OCI-LY7 (cell line): Measurements from ENCODE around the gene SASH1. TPM values are rescaled to one million over a fixed set of nuclear protein-coding genes. Genes with fewer than 3 reads are reported as not detected.

ENCODE experiments used
- BruUV-seq: library from RNA; stranded (reverse); fragments of 400-500 nt; replicated peaks from 2 replicates; lab custom pipeline; 2021; lab: Mats Ljungman, UMichigan
- CTCF ChIA-PET: fragments of 300-600 bp; sonication (Branson Sonifier 250); formaldehyde crosslinking; loops from one replicate; lab custom pipeline; 2022; ENCODE audit warnings: antibody characterized with exemption; ENCODE audit not compliant: unreplicated experiment; lab: Charles Lee
- POLR2A ChIA-PET: fragments of 300-600 bp; sonication (Branson Sonifier 250); formaldehyde crosslinking; loops from one replicate; lab custom pipeline; 2022; ENCODE audit warnings: antibody characterized with exemption; lab: Charles Lee
- DNase-seq: peaks from one replicate; pipeline ENCODE4 v3.0.0-alpha.2; 2015; ENCODE audit warnings: low spot score
- H2AFZ ChIP-seq: fragments of 200-600 bp; sonication (generic), shearing (Covaris generic); 2 replicates; pipeline ENCODE4 v1.6.1; 2014; ENCODE audit warnings: mild to moderate bottlenecking, antibody characterized with exemption, low read length, moderate library complexity
- H3K27ac ChIP-seq: fragments of 200-600 bp; sonication (generic); 2 replicates; pipeline ENCODE4 v1.5.1; 2014; ENCODE audit warnings: mixed run types, low read depth, mild to moderate bottlenecking, moderate library complexity, low read length, inconsistent platforms; ENCODE audit not compliant: poor library complexity, severe bottlenecking
- H3K36me3 ChIP-seq: fragments of 200-600 bp; sonication (generic); 2 replicates; pipeline ENCODE4 v1.6.1; 2014; ENCODE audit warnings: mild to moderate bottlenecking, antibody characterized with exemption, low read length, moderate library complexity, mixed read lengths; ENCODE audit not compliant: insufficient read depth
- H3K4me1 ChIP-seq: fragments of 200-600 bp; sonication (generic); 2 replicates; pipeline ENCODE4 v1.5.1; 2014; ENCODE audit warnings: mild to moderate bottlenecking, low read length; ENCODE audit not compliant: insufficient read depth, poor library complexity, severe bottlenecking
- H3K4me2 ChIP-seq: fragments of 200-600 bp; sonication (generic); 2 replicates; pipeline ENCODE4 v1.6.1; 2014; ENCODE audit warnings: mild to moderate bottlenecking, low read length
- H3K4me3 ChIP-seq: fragments of 200-600 bp; sonication (generic); 2 replicates; pipeline ENCODE4 v1.5.1; 2014; ENCODE audit warnings: mild to moderate bottlenecking, low read depth, low read length; ENCODE audit not compliant: poor library complexity, severe bottlenecking
- H3K79me2 ChIP-seq: fragments of 200-600 bp; sonication (generic); 2 replicates; pipeline ENCODE4 v1.6.1; 2016; ENCODE audit warnings: low read depth, mild to moderate bottlenecking, low read length, moderate library complexity, mixed read lengths; ENCODE audit not compliant: insufficient read depth
- H3K9me2 ChIP-seq: fragments of 200-600 bp; sonication (generic); 2 replicates; pipeline ENCODE4 v1.6.1; 2016; ENCODE audit warnings: mild to moderate bottlenecking, low read length, mixed read lengths; ENCODE audit not compliant: insufficient read depth
- H3K9me3 ChIP-seq: fragments of 200-600 bp; sonication (generic); 2 replicates; pipeline ENCODE4 v1.6.1; 2014; ENCODE audit warnings: mild to moderate bottlenecking, mixed run types, low read length, mixed read lengths
- H4K20me1 ChIP-seq: fragments of 200-600 bp; sonication (generic); 2 replicates; pipeline ENCODE4 v1.6.1; 2014; ENCODE audit warnings: mild to moderate bottlenecking, antibody characterized with exemption, low read length, moderate library complexity, mixed read lengths; ENCODE audit not compliant: insufficient read depth
- CTCF ChIP-seq: fragments of 200-600 bp; sonication (generic); conservative IDR thresholded peaks from 2 replicates; pipeline ENCODE4 v1.5.1; 2014; ENCODE audit warnings: mild to moderate bottlenecking, antibody characterized with exemption, low read length, moderate library complexity, mixed read lengths
- EZH2phosphoT487 ChIP-seq: fragments of 200-600 bp; sonication (generic); IDR thresholded peaks from 2 replicates; pipeline ENCODE4 v1.6.1; 2018; ENCODE audit warnings: low read depth, borderline replicate concordance, mild to moderate bottlenecking, mixed run types, antibody characterized with exemption, low read length, moderate library complexity, mixed read lengths
- intact Hi-C: fragments of 100-400 bp; cut with micrococcal nuclease; formaldehyde crosslinking; loops from one replicate; pipeline ENCODE4 v1.10.0; 2022; ENCODE audit not compliant: unreplicated experiment
- total RNA-seq, 2 experiments: library from RNA; depleted of rRNA in 1 of 2; stranded (reverse); fragments of >200 nt in 1 of 2; shearing (Covaris generic) in 1 of 2; gene quantifications; 2 replicates each; pipeline ENCODE4 v1.2.3, GENCODE V29; 2014 to 2022

The SASH1 gene
- total RNA-seq, 2 experiments from 2014 or later, result not detected

DNA sequence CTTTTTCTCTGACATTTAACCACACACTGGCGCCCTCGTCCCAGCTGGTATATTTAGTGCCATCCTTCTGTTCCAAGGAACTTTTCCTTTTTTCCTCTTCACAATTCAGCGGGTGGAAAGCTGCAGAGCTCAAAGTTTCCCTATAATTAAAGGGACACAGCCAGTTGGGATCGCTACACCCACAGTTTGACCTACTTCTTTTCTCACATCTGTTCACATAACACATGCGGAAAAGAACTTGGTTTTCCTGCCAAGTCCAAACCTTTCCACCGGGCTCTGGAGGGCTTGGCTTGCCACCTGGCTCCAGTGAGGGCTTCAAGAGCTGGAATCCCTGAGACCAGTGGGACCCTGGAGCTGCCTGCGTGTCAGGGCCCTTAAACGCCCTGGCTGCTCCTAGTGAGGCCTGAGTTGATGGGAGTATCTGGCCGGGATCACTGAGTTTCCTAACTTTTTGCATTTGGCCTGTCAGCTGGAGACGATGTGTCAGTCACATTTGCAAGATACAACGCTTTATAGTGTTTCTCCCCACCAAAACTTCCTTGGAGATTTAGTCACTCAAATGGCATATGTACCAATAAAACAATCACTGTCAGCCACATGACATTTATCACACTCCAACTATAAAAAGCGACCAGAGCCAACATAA lies 176.0 kb downstream of the SASH1 start:
- Histone ChIP-seq H4K20me1 (no peaks in the 10 kb centered on the region), H2AFZ (no peak overlapping the region), H3K9me2 (no peaks in the 10 kb centered on the region), H3K4me3 (no peak overlapping the region), H3K36me3 (no peaks in the 10 kb centered on the region), H3K27ac (no peak overlapping the region), H3K9me3 (no peaks in the 10 kb centered on the region), H3K4me1 (peaks cover 30% of the 10 kb centered on the region), H3K79me2 (no peaks in the 10 kb centered on the region), H3K4me2 (no peak overlapping the region)
- no TSS peak for BruUV-seq
- no peak for DNase-seq
- ChIA-PET CTCF (no interaction called here), POLR2A (interaction anchor here (0.6 to 1.5 kb wide), 2 partner anchors 22 to 268 kb away, joined by 4 to 5 read pairs; no protein-coding TSS in a partner anchor)
- TF ChIP-seq EZH2phosphoT487, result no peak
- no peak for TF ChIP-seq CTCF
- intact Hi-C loops, result no loop called here

GRCh38 chr6:148520109-148520841 lies 177.6 kb downstream of the SASH1 start:
- peak overlapping the region; percentile 53 for H3K4me3 ChIP-seq
- no TSS peak for BruUV-seq
- CTCF ChIA-PET, result interaction anchor here (1.0 kb wide), 1 partner anchor 9 kb away, joined by 4 read pairs; no protein-coding TSS in a partner anchor
- DNase-seq, result peak; percentile 85
- H3K9me3 ChIP-seq, result no peaks in the 10 kb centered on the region
- intact Hi-C loops, result loop anchor here (2.0 to 5.0 kb wide), 2 partner anchors 55 to 1318 kb away; partner anchors contain the start of gene STXBP5
- peak overlapping the region; percentile 73 for H3K4me2 ChIP-seq
- no peaks in the 10 kb centered on the region for H3K79me2 ChIP-seq
- no peaks in the 10 kb centered on the region for H4K20me1 ChIP-seq
- peaks cover 30% of the 10 kb centered on the region for H3K4me1 ChIP-seq
- peak overlapping the region; percentile 87; the same call in 1 of the 2 replicates for H2AFZ ChIP-seq
- TF ChIP-seq EZH2phosphoT487 (no peak), CTCF (no peak)
- POLR2A ChIA-PET, result interaction anchor here (0.6 to 0.9 kb wide), 3 partner anchors 11 to 945 kb away, joined by 3 read pairs; no protein-coding TSS in a partner anchor
- no peaks in the 10 kb centered on the region for H3K36me3 ChIP-seq
- no peaks in the 10 kb centered on the region for H3K9me2 ChIP-seq
- H3K27ac ChIP-seq, result peak overlapping the region; percentile 35
